HT-29 (cell line): Measurements from ENCODE around the gene RARS1. TPM values are rescaled to one million over a fixed set of nuclear protein-coding genes. Genes with fewer than 3 reads are reported as not detected.
"Not testable (repeated sequence)": the region's sequence is repeated elsewhere in the genome, so short reads cannot be mapped to it uniquely, and the experiment has no call there.

Experiments
- DNase-seq: peaks from one replicate; pipeline ENCODE4 v3.0.0-alpha.2; 2015; ENCODE audit warnings: low spot score
- total RNA-seq: library from RNA; depleted of rRNA; stranded (reverse); fragments of >200 nt; shearing (Covaris generic); gene quantifications from 2 replicates; pipeline ENCODE4 v1.2.3, GENCODE V29; 2014

RARS1 gene
- total RNA-seq, 1 experiment from 2014 or later = 54.2 TPM

GRCh38 chr5:168481330-168481788 lies 4.9 kb upstream of the RARS1 start:
- no peak for DNase-seq

GRCh38 chr5:168482361-168482760 lies 3.9 kb upstream of the RARS1 start:
- DNase-seq = no peak

- no peak for DNase-seq
Measured at GRCh38 chr5:168489059-168489458, 2.8 kb downstream of the RARS1 start.

GRCh38 chr5:168494057-168494555 lies 7.8 kb downstream of the RARS1 start:
- no peak for DNase-seq

GRCh38 chr5:168502563-168503237 lies 16.4 kb downstream of the RARS1 start:
- DNase-seq = no peak

- DNase-seq = no peak
Measured at GRCh38 chr5:168513861-168514428, 27.7 kb downstream of the RARS1 start.

GRCh38 chr5:168525856-168526255 lies 39.6 kb downstream of the RARS1 start:
- no peak for DNase-seq

GRCh38 chr5:168527756-168528295 lies 41.6 kb downstream of the RARS1 start:
- no peak for DNase-seq

GRCh38 chr5:168528521-168529373 lies 42.5 kb downstream of the RARS1 start, which contains the start of gene FBLL1:
TSS of gene FBLL1 (plus strand) at chr5:168529305. CDS start at chr5:168529505, 200 bp downstream.
- no peak for DNase-seq

GRCh38 chr5:168529374-168530234 lies 43.3 kb downstream of the RARS1 start:
- DNase-seq = no peak

GRCh38 chr5:168530621-168531150 lies 44.4 kb downstream of the RARS1 start:
- DNase-seq = no peak

- no peak for DNase-seq
Measured at GRCh38 chr5:168531191-168531590, 44.9 kb downstream of the RARS1 start.

- DNase-seq = no peak
Measured at GRCh38 chr5:168531987-168532864, 46.0 kb downstream of the RARS1 start.

- not testable (repeated sequence) for DNase-seq
Measured at GRCh38 chr5:168534351-168534750, 48.1 kb downstream of the RARS1 start.

- no peak for DNase-seq
Measured at GRCh38 chr5:168537176-168537575, 50.9 kb downstream of the RARS1 start.

- DNase-seq = no peak
Measured at GRCh38 chr5:168549554-168549953, 63.3 kb downstream of the RARS1 start.

- DNase-seq = no peak
Measured at GRCh38 chr5:168550656-168551055, 64.4 kb downstream of the RARS1 start.

- no peak for DNase-seq
Measured at GRCh38 chr5:168552146-168552545, 65.9 kb downstream of the RARS1 start.

GRCh38 chr5:168553377-168554130 lies 67.3 kb downstream of the RARS1 start:
- DNase-seq = no peak
